NCI-H1694 treated with DMSO at 0.1 percent for 48 hours (cell line): ENCODE results near the gene CNTN2.

Source experiments
- DNase-seq: peaks from one replicate; lab custom pipeline; 2025; lab: John Stamatoyannopoulos, UW

Gene CNTN2

DNA sequence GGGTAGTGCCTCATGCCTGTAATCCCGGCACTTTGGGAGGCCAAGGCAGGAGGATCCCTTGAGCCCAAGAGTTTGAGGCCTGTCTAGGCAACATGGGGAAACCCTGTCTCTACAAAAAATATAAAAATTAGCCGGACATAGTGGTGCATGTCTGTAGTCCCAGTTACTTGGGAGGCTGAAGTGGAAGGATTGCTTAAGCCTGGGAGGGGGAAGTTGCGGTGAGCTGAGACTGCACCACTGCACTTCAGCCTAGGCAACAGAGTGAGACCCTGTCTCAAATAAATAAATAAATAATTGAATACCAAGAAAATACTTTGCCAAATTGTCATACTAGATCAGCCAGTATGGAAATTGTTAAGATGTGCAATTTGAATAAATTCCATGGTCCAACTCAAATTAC, 84.6 kb downstream of the CNTN2 start:
- DNase-seq: no peak
